Measurements from ENCODE around the gene KRTAP10-7. TPM values are rescaled to one million over a fixed set of nuclear protein-coding genes. Genes with fewer than 3 reads are reported as not detected.

The KRTAP10-7 gene
- total and polyA plus RNA-seq, 9 of the 15 experiments (the other 6 are each of a cell fraction or from before 2014, with no cell fraction given), result not detected

DNA sequence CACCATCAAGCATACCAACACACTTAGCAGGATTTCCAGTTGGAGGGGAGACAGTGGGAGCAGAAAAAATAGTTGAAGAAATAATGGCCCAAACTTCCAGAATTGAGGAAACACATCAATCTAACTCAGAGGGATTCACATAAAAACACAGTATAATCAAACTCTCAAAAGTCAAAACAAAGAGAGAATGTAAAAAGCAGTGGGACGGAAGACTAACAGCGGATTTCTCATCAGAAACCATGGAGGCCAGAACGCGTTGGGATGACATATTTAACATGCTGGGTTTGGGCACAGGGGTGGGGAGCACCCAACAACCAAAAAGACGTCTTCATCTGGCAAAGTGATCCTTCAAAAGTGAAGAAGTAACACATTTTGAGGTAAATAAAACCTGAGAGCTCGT, 19.5 kb downstream of the KRTAP10-7 start:
- WGBS (ENCODE audit: insufficient coverage, low coverage, missing lambda C conversion rate), result under 1% methylated on average over 6 of the region's 6 CpGs
- Histone ChIP-seq H4K20me1 (replicated peaks; ENCODE audit: control insufficient read depth, insufficient read depth, low read length) (no peaks in the 10 kb centered on the region), H2AFZ (ENCODE audit: low read depth, low read length) (no peak overlapping the region), H3K79me2 (ENCODE audit: control insufficient read depth, insufficient read depth, low read length) (no peaks in the 10 kb centered on the region), H3K27me3 (ENCODE audit: control insufficient read depth in 2 of 2, insufficient read depth in 2 of 2, low read length in 2 of 2) (peaks cover 4 to 23% of the 10 kb centered on the region in 2 experiments; a peak in 3 of 5 replicates), H3K9ac (ENCODE audit: insufficient read depth in 1 of 2, low read depth in 2 of 2, low read length in 2 of 2) (no peak overlapping the region), H3K9me1 (ENCODE audit: control insufficient read depth, insufficient read depth, low read length) (no peaks in the 10 kb centered on the region), H3K36me3 (ENCODE audit: control insufficient read depth, insufficient read depth, low read length) (no peaks in the 10 kb centered on the region), H3K4me2 (ENCODE audit: insufficient read depth, low read length) (no peak overlapping the region), H3K4me1 (replicated peaks in 1 of 2; ENCODE audit: control insufficient read depth in 2 of 2, insufficient read depth in 2 of 2, low read length in 2 of 2) (peaks cover 0 to 4% of the 10 kb centered on the region in 2 experiments; a peak in 2 of 5 replicates), H3K9me3 (replicated peaks; ENCODE audit: control insufficient read depth, insufficient read depth, low read depth, low read length) (no peaks in the 10 kb centered on the region), H3K4me3 (no peak overlapping the region), H3K27ac (ENCODE audit: extremely low read depth, low read depth, low read length) (no peak overlapping the region)
- ChIA-PET CTCF (ENCODE audit: low intra/inter-chr PET ratio) (no interaction called here), POLR2A (interaction anchor here (1.5 kb wide), 1 partner anchor 26 kb away, joined by 5 read pairs; no protein-coding TSS in a partner anchor)
- DNase-seq (ENCODE audit: extremely low read depth in 1 of 4, low spot score in 3 of 4) (no peak), FAIRE-seq (no peak), ATAC-seq (no peak)
- intact Hi-C loops (cut with micrococcal nuclease) (no loop called here), in situ Hi-C loops (cut with MboI) (no loop called here)
- no TSS peak for BruUV-seq (replicated peaks)
- TF ChIP-seq TRIM28 (IDR thresholded peaks at IDR 0.05), result peak; percentile 82; the same call in 1 of the 2 replicates
- TF ChIP-seq ZNF668 (CRISPR knock-in tag; IDR thresholded peaks at IDR 0.05), result no peak
- TF ChIP-seq, protein P1, sequence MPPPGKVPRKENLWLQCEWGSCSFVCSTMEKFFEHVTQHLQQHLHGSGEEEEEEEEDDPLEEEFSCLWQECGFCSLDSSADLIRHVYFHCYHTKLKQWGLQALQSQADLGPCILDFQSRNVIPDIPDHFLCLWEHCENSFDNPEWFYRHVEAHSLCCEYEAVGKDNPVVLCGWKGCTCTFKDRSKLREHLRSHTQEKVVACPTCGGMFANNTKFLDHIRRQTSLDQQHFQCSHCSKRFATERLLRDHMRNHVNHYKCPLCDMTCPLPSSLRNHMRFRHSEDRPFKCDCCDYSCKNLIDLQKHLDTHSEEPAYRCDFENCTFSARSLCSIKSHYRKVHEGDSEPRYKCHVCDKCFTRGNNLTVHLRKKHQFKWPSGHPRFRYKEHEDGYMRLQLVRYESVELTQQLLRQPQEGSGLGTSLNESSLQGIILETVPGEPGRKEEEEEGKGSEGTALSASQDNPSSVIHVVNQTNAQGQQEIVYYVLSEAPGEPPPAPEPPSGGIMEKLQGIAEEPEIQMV (tag; conservative IDR thresholded peaks at IDR 0.05; ENCODE audit: low read depth), result no peak
- no peak for TF ChIP-seq TSC22D4 (tag; IDR thresholded peaks at IDR 0.05)
- TF ChIP-seq, protein P2, sequence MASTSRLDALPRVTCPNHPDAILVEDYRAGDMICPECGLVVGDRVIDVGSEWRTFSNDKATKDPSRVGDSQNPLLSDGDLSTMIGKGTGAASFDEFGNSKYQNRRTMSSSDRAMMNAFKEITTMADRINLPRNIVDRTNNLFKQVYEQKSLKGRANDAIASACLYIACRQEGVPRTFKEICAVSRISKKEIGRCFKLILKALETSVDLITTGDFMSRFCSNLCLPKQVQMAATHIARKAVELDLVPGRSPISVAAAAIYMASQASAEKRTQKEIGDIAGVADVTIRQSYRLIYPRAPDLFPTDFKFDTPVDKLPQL (IDR thresholded peaks at IDR 0.05; ENCODE audit: extremely low read depth, insufficient read length), result no peak
- no peak for TF ChIP-seq ZNF165 (CRISPR knock-in tag; IDR thresholded peaks at IDR 0.05; ENCODE audit: borderline replicate concordance)
- peak; percentile 51; the same call in 1 of the 2 replicates for TF ChIP-seq CBX5 (IDR thresholded peaks at IDR 0.05; ENCODE audit: borderline replicate concordance, low read depth)
- no peak for TF ChIP-seq MTA1 (IDR thresholded peaks at IDR 0.05; ENCODE audit: borderline replicate concordance)
- TF ChIP-seq NR2C1 (IDR thresholded peaks at IDR 0.05), result no peak
- TF ChIP-seq NR2C1 (tag; IDR thresholded peaks at IDR 0.05), result no peak
- no peak for TF ChIP-seq BRD4 (IDR thresholded peaks at IDR 0.05)
- no peak for TF ChIP-seq TFAM (CRISPR knock-in tag; conservative IDR thresholded peaks at IDR 0.05)
- TF ChIP-seq NFE2L1 (tag; IDR thresholded peaks at IDR 0.05; ENCODE audit: borderline replicate concordance, low read depth), result no peak
- TF ChIP-seq CCNT2 (IDR thresholded peaks at IDR 0.05; ENCODE audit: borderline replicate concordance, extremely low read depth, insufficient read length, low read depth, low read length), result no peak
- TF ChIP-seq CBX3 (IDR thresholded peaks at IDR 0.05; ENCODE audit: borderline replicate concordance in 1 of 2, low read length in 2 of 2), result peak in 1 of 2 experiments; percentile 26; a peak in 1 of 3 replicates
- TF ChIP-seq ZNF444 (CRISPR knock-in tag; IDR thresholded peaks at IDR 0.05), result no peak
- no peak for TF ChIP-seq ZNF217 (CRISPR knock-in tag; IDR thresholded peaks at IDR 0.05)
- no peak for TF ChIP-seq ZNF449 (CRISPR knock-in tag; IDR thresholded peaks at IDR 0.05)
- TF ChIP-seq SMARCE1 (IDR thresholded peaks at IDR 0.05), result no peak
